HG03095 (cell line): ENCODE data around the gene PFKFB4.

Experiments used
- ATAC-seq: cut with Tn5 transposase; IDR thresholded peaks from one replicate; pipeline ENCODE4 v1.9.1; 2021; ENCODE audit warnings: moderate library complexity; ENCODE audit not compliant: unreplicated experiment

PFKFB4 gene

DNA sequence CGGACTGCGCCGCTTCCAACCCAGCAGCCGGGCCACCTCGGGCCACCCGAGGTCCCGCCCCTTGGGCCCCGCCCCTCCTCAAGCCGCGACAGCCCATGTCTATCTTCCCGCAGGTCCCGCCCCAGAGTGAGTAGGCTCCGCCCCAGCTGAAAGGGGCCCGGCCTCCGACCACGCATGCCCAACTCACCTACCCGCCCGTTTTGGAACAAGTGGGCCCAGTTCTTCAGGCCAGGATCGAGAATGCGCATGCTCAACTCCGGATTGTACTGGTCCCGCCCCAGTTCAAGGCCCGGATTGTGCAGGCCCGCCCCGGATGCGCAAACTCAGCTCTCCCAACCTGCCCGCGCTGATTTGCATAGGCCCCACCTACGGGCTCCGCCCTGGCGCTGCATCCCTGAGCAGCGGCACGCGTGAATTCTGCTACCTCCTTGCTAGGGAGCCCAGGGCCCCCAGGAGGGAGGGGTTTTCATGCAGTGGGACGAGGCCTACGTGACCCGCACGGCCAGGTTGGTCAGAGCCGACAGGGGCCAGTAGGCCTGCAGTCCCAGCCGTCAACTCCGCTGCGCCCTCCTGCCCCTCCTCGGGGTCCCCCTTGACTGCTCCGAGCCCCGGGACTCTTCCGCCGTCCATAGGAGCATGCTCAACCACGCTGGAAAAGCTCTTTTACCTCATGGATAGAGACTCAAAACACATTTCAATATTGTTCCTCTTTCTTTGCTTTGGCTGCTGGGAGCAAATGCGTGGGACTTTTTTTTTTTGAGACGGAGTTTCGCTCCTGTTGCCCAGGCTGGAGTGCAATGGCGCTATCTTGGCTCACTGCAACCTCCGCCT lies at the start of gene PFKFB4:
TSS of gene PFKFB4 (minus strand) at position 8 of the 831 bp plus-strand sequence. CDS start 26 bp downstream, outside the sequence.
- peak; percentile 78 for ATAC-seq

GRCh38 chr3:48601622-48601994 lies 45.0 kb upstream of the PFKFB4 start:
- no peak for ATAC-seq

DNA sequence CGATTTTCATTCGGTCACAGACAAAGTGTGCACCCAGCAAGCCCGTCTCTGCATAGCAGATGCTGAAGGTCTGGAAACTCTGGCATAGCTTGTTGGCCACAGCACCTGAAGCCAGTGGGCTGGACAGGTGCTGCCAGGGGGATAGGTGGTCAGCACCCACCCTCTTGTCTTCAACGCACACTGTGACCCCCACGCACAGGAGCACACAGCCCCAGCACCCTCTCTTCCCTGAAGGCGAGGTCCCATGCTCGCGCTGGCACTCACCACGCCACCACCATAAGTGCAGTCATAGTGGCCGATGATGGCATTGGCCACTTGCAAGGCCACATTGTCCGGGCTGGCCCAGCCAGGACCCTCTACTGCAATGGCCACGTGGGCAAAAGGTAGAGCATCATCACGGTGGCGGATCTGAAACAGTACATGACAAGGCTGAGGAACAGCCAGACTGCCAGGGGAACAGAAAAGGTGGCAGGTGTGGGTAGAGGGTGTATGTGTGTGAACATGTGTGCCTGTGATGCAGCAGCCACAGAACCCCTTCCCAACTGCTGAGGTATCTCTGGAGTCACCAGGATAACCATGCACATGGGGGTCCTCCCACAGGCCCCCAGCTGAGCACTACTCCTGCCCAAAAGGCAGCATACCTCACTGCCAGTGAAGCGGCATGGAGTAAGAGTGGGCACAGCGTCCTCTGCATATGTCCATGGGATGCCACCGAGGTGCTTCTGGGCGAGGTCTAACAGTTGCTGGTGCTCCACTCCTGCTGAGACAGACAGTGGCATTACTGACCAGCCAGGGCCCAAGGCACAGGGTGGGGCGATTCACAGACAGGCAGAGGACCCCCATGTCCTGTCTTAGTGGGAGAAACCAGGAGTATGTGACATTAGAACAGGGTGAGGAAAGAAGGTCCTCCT lies 44.4 kb upstream of the PFKFB4 start:
- ATAC-seq, result no peak

- ATAC-seq, result no peak
These were observed 43.1 kb upstream of the PFKFB4 start for GRCh38 chr3:48599509-48600285.

DNA sequence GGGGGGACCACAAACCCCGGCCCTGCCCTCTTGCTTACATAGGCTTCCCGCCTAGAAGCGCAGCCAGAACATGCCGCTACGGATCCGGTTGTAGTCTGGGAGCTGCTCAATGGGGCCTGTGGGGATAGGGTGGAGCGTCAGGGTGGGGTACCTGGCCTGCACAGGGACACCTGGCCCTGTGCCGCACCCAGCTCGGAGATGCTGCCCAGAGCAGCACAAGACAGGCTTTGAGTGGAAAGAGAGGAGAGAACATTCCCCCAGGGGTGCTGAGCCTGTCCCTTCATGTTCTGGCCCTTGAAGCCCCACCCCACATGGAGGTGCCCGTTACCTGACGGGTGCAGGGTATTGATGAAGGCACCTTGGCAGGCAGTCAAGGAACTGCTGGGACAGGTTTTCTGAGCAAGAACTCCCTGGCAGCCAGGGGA lies 42.5 kb upstream of the PFKFB4 start:
- no peak for ATAC-seq

GRCh38 chr3:48598323-48599076 lies 41.9 kb upstream of the PFKFB4 start:
- ATAC-seq, result no peak

DNA sequence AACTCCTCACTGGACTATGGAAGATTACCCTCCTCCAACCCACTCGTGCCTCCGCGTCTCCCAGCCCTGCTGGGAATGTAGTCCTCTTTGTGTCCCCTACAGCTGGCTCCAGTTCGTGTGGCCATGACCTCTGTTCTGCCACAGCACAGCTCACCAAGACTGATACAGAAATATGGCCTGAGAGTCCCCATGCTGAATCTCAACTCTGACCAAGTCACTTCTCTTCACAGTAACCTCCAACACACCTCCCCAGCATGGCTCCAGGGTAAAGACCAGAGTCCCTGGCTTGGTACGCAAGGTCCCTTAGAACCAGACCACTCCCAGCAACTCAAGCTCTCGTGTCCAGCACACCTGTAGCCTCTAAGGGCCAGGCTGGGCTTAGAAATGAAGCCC lies 40.8 kb upstream of the PFKFB4 start:
- ATAC-seq, result no peak

DNA sequence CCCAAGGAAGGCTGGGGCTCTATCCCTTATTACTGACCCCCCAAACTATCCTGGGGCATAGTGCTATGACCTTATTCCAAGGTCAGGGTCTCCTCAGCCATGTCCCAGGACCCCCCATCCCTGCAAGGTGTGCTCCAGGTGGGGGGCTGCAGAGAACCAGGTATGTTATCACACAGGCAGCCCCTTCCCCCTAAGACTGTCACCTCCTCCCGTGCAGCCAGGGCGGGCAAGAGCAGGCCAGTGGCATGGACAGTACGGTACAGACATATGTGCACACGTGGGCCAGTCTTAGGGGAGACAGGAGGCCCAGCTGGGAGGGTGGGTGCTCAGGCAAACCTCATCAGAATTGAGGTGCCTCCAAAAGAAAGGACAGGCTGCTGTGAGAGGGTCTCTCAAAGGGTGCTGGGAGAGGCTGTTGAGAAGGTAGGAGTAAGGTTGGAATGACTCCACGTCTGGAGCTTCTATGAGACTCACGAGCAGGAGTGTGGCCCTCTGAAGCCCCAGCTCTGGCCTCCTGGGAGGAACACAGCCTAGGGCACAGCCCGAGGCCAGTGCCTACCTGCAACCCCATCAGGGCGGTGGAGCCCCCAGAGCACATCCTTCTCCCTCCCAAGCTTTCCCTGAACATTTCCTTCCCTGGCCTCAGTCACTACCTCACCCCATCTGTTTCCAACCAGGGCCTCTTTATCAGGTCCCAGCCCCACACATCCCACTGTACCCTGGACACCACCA lies 40.2 kb upstream of the PFKFB4 start:
- no peak for ATAC-seq

DNA sequence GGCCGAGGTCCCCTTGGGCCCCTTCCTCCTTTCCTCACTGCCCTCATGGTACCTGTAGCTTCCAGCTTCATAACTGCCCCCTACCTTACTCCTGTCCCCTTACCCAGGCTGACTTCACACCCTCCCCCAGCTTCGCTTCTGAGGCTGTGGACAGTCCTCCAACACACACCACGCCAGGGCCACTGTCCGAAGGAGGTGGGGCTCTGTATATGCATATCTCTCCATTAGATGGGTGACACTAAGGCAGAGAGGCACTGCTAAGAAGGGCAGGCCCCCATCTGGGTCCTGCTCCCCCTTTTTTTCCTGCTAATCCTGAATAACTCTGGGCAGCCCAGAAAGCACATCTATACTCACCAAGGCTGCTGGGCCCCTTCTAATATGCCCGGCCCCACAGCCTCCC lies 39.6 kb upstream of the PFKFB4 start:
- ATAC-seq, result no peak

GRCh38 chr3:48595526-48596121 lies 39.0 kb upstream of the PFKFB4 start:
- ATAC-seq, result no peak

GRCh38 chr3:48595075-48595525 lies 38.5 kb upstream of the PFKFB4 start, which contains the start of gene COL7A1:
TSS of gene COL7A1 (minus strand) at chr3:48595329. CDS start at chr3:48595159, 170 bp downstream.
- ATAC-seq, result no peak

DNA sequence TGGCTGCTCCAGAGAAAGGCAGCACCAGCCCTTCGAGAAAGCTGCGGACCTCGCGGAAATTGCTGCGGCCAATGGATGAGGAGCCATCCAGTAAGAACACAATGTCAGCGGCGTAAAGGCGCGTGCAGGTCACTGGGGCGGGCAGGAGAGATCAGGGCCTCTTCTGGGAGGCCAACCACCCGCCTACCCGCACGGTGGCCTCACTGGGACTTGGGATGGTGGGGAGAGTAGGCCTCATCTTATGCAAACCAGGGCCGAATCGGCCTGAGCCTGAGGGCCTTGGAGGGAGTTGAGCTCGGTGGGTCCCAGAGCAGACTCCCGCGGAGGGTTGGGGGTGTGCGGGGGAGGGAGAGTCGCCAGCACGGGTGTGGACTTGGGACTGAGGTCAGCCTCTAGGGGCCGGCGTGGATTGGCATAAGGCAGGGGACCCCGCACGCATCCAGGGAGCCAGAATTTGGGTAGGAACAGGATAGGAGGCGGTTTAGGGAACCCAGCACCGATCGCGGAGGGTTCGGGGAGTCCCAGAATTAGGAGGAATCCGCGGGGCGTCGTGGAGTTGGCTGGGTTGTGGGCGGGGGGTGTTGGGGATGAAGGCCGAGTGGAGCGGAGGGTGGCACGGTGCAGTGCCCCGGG lies 37.9 kb upstream of the PFKFB4 start:
- ATAC-seq, result no peak

DNA sequence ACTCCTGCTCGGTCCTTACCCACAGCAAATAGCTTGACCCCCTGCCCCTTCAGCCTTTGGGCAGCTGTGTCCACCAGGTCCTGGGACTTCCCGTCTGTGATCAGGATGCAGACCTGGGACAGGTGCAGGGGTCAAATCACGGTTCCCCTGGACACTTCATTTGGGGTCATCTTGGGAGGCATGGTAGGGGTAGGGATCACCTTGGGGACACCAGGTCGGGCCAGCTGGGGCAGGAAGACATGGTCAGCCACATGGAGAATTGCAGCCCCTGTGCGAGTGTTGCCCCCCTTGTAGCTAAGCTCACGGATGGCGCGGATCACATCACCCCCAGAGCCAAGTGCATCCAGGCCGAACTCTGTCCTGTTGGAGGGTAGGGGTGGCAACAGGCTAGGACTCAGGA lies 36.7 kb upstream of the PFKFB4 start:
- ATAC-seq, result no peak

DNA sequence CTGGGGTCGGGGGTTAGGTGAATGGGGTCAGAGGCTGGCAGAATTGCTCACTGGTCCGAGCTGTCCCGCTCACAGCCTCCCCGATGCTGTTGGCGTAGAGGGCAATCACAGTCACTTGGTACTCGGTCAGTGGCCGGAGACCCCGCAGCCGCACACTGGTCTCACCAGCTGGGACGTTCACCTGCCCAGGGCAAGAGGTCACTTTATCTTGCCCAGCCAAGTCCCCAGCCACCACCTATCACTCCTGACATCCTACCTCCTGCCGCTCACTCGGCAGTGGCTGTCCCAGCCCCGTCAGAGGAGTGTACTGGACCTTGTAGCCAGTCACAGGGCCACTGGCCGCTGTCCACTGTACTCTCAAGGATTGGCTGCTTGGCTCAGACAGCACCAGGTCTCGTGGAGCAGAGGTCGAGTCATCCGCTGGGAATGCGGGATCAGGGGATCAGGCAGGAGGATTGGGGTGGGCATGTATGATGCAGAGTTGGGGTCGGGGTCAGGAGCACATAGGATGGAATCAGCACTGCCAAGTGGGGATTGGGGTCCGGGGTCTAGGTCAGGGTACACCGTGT lies 36.0 kb upstream of the PFKFB4 start:
- no peak for ATAC-seq

- no peak for ATAC-seq
These were observed 35.4 kb upstream of the PFKFB4 start for GRCh38 chr3:48591886-48592518.

GRCh38 chr3:48591436-48591835 lies 34.8 kb upstream of the PFKFB4 start:
- ATAC-seq, result no peak

- no peak for ATAC-seq
These were observed 31.6 kb upstream of the PFKFB4 start for GRCh38 chr3:48588230-48588629.

DNA sequence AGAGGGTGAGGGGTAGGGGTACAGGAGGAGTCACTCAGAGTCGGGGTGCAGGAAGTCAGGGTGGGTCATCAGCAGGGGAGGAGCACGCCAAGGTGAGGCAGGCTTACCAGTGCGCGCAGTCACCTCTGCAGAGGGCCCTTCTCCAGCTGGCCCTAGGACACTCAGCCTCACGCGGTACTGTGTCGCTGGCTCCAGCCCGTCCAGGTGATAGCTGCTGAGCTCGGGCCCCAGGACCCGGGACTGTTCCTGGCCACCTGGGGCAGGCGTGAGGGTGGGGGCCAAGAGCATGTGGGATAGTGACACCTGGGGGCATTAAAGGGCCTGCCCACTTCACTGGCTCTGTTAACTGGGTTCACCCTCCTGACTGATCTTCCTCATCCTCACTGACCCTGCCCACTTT lies 31.1 kb upstream of the PFKFB4 start:
- ATAC-seq, result no peak
